Measurements from ENCODE around the gene LCLAT1.
"Not testable (repeated sequence)": the region's sequence is repeated elsewhere in the genome, so short reads cannot be mapped to it uniquely, and the experiment has no call there.

Gene LCLAT1

DNA sequence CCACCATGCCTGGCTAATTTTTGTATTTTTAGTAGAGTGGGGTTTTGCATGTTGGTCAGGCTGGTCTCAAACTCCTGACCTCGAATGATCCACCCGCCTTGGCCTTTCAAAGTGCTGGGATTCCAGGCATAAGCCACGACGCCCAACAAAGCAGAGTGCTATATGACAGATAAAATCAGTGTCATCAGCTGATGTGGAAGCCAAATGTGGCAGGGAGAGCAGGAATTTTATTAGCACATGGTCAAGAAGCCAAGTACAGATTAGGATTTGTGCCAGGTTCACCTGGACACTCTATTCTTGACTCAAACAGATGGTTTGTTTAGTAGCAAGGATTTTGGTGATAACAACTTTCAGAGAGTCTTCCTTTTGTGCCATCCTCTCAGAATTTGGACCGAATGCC is 62.7 kb downstream of the LCLAT1 start:
- ChIA-PET CTCF (no interaction called here), POLR2A (no interaction called here)
- no peak overlapping the region for H3K4me3 ChIP-seq (ENCODE audit: low read depth, low read length)
- no peak for DNase-seq (ENCODE audit: low read depth, low spot score)
- no peak for TF ChIP-seq CTCF (IDR thresholded peaks at IDR 0.05; ENCODE audit: insufficient read depth, low read length, missing control alignments)

DNA sequence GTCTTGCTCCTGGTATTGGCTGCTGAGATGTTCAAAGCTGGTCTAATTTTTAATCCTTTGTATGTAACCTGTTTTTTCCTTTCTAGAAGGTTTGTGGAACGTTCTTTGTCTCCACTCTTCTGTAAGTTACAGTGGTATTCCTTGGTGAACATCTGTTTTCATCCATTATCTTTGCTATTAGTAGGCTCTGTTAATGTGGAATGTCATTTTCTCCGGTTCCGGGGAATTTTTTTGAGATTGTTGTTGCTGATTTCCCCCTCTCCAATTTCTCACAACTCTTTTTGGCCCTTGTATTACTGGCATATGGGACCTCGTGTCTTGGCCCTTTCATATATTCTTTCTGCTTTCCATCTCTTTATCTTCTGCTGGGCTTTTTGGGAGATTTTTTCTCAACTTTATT is 63.4 kb downstream of the LCLAT1 start:
- H3K4me3 ChIP-seq (ENCODE audit: low read depth, low read length) = no peak overlapping the region
- POLR2A ChIA-PET = no interaction called here
- DNase-seq (ENCODE audit: low read depth, low spot score) = no peak
- CTCF ChIA-PET = interaction anchor here (1.9 kb wide), 1 partner anchor 12 kb away, joined by 5 read pairs; no protein-coding TSS in a partner anchor
- TF ChIP-seq CTCF (IDR thresholded peaks at IDR 0.05; ENCODE audit: insufficient read depth, low read length, missing control alignments) = no peak

DNA sequence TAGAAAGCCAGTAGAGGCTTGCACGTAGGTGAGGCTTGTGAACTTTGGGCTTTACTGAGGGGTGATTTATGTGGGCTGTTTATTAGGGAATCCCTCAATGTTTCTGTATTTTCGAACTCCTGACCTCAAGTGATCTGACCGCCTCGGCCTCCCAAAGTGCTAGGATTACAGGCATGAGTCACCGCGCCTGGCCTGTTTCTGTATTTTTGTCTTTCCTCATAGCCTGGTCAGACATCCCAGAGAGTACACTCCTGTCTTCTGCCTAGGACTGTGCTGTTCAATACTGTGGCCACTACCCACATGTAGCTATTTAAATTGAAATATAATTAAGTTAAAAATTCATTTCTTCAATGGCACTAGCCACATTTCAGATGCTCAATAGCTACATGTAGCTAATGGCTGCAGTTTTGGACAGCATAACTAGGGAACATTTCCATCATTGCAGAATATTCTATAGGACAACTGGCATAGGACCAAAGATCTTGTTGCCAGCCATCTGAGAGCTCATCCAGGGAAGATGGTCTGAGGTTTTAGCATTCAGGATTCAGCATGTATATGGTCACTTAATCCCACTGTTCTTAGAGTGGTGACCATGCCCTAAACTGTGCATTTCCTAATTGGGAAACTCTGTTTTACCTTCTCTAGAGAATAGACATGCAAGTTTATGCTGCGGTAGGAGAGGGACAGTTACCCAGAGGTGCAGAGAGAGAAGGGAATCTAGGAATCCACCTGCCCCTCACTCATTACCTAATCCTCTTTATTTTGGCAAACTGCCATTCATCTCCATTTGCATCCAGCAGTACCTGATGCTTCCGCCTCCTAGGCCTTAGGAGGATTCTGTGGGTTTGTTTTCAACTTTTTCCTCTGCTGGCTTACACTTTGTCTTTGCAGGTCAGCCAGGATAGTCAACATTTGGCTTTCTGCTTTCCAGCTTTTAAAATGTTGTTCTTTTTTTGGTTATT is 64.4 kb downstream of the LCLAT1 start:
- H3K4me3 ChIP-seq (ENCODE audit: low read depth, low read length) = no peak overlapping the region
- POLR2A ChIA-PET = no interaction called here
- CTCF ChIA-PET = interaction anchor here (0.8 to 1.9 kb wide), 3 partner anchors 11 to 303 kb away, joined by 3 to 5 read pairs (median 3); no protein-coding TSS in a partner anchor
- no peak for TF ChIP-seq CTCF (IDR thresholded peaks at IDR 0.05; ENCODE audit: insufficient read depth, low read length, missing control alignments)
- no peak for DNase-seq (ENCODE audit: low read depth, low spot score)

GRCh38 chr2:30512243-30512886 is 65.3 kb downstream of the LCLAT1 start:
- CTCF ChIA-PET = interaction anchor here (1.9 kb wide), 1 partner anchor 10 kb away, joined by 5 read pairs; no protein-coding TSS in a partner anchor
- no peak overlapping the region for H3K4me3 ChIP-seq (ENCODE audit: low read depth, low read length)
- no peak for DNase-seq (ENCODE audit: low read depth, low spot score)
- POLR2A ChIA-PET = no interaction called here
- no peak for TF ChIP-seq CTCF (IDR thresholded peaks at IDR 0.05; ENCODE audit: insufficient read depth, low read length, missing control alignments)

DNA sequence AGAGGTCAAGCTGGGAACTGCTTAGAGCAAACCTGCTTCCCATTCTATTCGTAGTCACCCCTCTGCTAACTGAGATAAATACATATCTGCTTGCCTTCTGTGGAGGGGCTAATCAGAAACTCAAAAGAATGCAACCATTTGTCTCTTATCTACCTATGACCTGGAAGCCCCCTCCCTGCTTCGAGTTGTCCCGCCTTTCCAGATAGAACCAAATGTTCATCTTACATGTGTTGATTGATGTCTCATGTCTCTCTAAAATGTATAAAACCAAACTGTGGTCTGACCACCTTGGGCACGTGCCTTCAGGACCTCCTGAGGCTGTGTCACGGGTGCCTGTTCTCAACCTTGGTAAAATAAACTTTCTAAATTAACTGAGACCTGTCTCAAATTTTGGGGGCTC is 66.6 kb downstream of the LCLAT1 start:
- POLR2A ChIA-PET; DNase-seq (ENCODE audit: low read depth, low spot score); H3K4me3 ChIP-seq (ENCODE audit: low read depth, low read length): not testable (repeated sequence)
- CTCF ChIA-PET = interaction anchor here (1.5 kb wide), 1 partner anchor 305 kb away, joined by 3 read pairs; no protein-coding TSS in a partner anchor

DNA sequence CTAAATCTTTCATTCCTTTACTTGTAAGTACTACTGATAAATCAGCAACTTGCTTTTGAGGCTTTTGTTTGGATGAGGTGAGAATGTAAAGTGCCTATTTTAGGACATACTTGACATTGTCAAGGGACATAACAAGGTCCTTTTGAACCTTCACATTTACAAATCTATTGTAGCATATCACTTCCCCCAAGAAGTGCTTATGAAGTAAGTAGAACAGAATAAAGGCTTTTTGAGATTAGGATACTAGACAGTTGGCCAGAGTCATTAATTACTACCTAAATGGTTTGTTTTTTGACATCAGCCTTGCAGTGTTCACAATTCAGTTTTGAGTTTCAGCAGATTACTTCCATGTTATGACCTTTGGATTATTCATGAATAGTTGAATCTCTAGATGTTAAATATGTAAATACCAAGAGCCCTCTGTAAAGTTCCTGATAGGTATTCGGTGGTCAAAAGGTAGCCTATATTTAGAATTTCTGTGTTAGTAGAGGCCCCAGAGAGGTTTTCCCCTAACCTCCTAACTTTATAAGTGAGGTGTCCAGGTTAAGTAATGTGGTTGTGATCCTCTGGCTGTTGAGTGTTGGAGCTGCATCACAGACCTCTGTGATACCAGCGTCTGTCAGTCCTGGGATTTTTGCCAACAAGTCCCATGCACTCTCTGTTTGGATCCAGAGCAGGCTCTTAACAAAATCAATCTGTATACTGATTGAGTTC is 67.2 kb downstream of the LCLAT1 start:
- ChIA-PET CTCF (interaction anchor here (1.5 kb wide), 1 partner anchor 306 kb away, joined by 3 read pairs; no protein-coding TSS in a partner anchor), POLR2A (no interaction called here)
- TF ChIP-seq CTCF (IDR thresholded peaks at IDR 0.05; ENCODE audit: insufficient read depth, low read length, missing control alignments) = no peak
- no peak overlapping the region for H3K4me3 ChIP-seq (ENCODE audit: low read depth, low read length)
- no peak for DNase-seq (ENCODE audit: low read depth, low spot score)

Measured in AG04449 (cell line).